Right lobe of liver (tissue), 6 donors: ENCODE results near the gene ADA. TPM values are rescaled to one million over a fixed set of nuclear protein-coding genes. Genes with fewer than 3 reads are reported as not detected.

Experiments used
- ATAC-seq, 4 donors: fragments of 200-7000 bp; cut with Tn5 transposase; one replicate each; pipeline ENCODE4 v1.9.1; 2020; ENCODE audit warnings: mild to moderate bottlenecking in 4 of 4, moderate library complexity in 4 of 4
- DNase-seq, 3 donors: peaks; one replicate each; pipeline ENCODE4 v3.0.0-alpha.2; 2020
- H3K27ac ChIP-seq, 3 donors: fragments of 200-600 bp; one replicate each; pipeline ENCODE4 v1.8.0; 2022
- H3K27me3 ChIP-seq, 2 donors: fragments of 200-600 bp; one replicate each; pipeline ENCODE4 v1.8.0; 2022
- H3K36me3 ChIP-seq, 4 donors: fragments of 200-600 bp; sonication (generic) in 1 of 4; one replicate each; pipeline versions ENCODE4 v1.5.1 to v1.8.0; 2017 to 2022; ENCODE audit warnings: control low read depth in 1 of 4
- H3K4me1 ChIP-seq, 4 donors: fragments of 200-600 bp; sonication (generic) in 1 of 4; one replicate each; pipeline versions ENCODE4 v1.5.1 to v1.8.0; 2017 to 2022; ENCODE audit warnings: control low read depth in 1 of 4
- H3K4me3 ChIP-seq, 3 donors: fragments of 200-600 bp; one replicate each; pipeline ENCODE4 v1.8.0; 2022
- H3K9me3 ChIP-seq, 4 donors: fragments of 200-600 bp; sonication (generic) in 1 of 4; one replicate each; pipeline versions ENCODE4 v1.5.1 to v1.8.0; 2017 to 2022; ENCODE audit warnings: control low read depth in 1 of 4
- CTCF ChIP-seq, 4 donors: fragments of 200-600 bp in 3 of 4; fragments of 450-650 bp in 1 of 4; IDR thresholded peaks; one replicate each; pipeline versions ENCODE4 v1.5.1 to v1.8.0; 2016 to 2022; ENCODE audit warnings: antibody characterized with exemption in 4 of 4, mild to moderate bottlenecking in 2 of 4
- POLR2A ChIP-seq: fragments of 450-650 bp; IDR thresholded peaks from one replicate; pipeline ENCODE4 v1.6.1; 2017; ENCODE audit warnings: antibody characterized with exemption, mild to moderate bottlenecking
- WGBS: methylation state at CpG from one replicate; pipeline ENCODE4 v1.1.6; 2018; ENCODE audit warnings: low coverage, low lambda C conversion rate; ENCODE audit not compliant: insufficient coverage; ENCODE audit errors: missing lambda C conversion rate; 5-methylcytosine and 5-hydroxymethylcytosine counted together
- intact Hi-C, 2 donors: fragments of 100-400 bp; cut with DNase I; formaldehyde crosslinking; loops; one replicate each; pipeline versions ENCODE4 v1.11.2 to v1.14.1; 2022
- total RNA-seq, 6 experiments: library from RNA; depleted of rRNA in 2 of 6; stranded (reverse); fragments of >200 nt in 2 of 6; fragmentation: NEBNext Ultra II Directional in 3 of 6; extraction: Animal tissue kit (Norgen Biotek cat#: 25700) in 3 of 6; gene quantifications; one replicate each; pipeline versions ENCODE4 v1.1.0 to v1.2.4, GENCODE V29; 2016 to 2023
- donor health status: DM: no; HTN: yes; CAD: no.
- donor health status: DM: no; HTN: no; CAD: no.
- donor health status: DM: no; HTN: no; CAD: no.
- donor health status: DM: no; HTN: yes; CAD: no.
- donor health status: DM: no; HTN: yes; CAD: no.

ADA gene
- total RNA-seq, 6 experiments from 2014 or later: 2.2 to 8.6 (median 3.7) TPM

DNA sequence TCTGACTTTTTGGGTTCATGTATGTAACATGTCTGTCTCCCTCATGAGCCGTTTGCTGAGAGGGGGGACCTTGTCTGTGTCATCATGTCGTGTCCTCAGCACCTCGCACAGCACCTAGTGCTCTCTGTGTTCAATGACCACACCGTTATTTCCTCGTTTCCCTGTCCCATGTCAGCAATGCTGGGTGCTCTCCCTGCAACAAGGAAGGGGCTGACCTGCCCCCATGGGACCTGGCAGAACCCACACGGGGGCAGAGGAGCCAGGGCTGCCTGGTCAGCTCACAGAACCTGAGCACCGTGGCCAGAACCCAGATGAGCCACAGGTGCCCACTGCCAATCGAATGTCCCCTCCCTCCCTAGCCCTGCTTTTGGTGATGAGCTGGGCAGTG lies 7.3 kb downstream of the ADA start:
- intact Hi-C loops: no loop called here
- Histone ChIP-seq H3K9me3 (no peaks in the 10 kb centered on the region), H3K27ac (peak overlapping the region in 2 of 3 donors; percentile 47 to 49), H3K27me3 (no peaks in the 10 kb centered on the region), H3K4me3 (no peak overlapping the region), H3K36me3 (no peaks in the 10 kb centered on the region), H3K4me1 (peaks cover 0 to 15% (median 4%) of the 10 kb centered on the region in 4 donors)
- no peak for ATAC-seq
- 63% methylated on average over 8 of the region's 8 CpGs for WGBS
- DNase-seq: no peak
- TF ChIP-seq CTCF (IDR thresholded peaks at IDR 0.05): no peak
- no peak for TF ChIP-seq POLR2A

GRCh38 chr20:44643596-44644229 lies 7.8 kb downstream of the ADA start:
- DNase-seq: peak in 2 of 3 donors; percentile 61 to 66
- Histone ChIP-seq H3K27me3 (no peaks in the 10 kb centered on the region), H3K27ac (peak overlapping the region in 2 of 3 donors; percentile 47 to 49), H3K9me3 (no peaks in the 10 kb centered on the region), H3K36me3 (no peaks in the 10 kb centered on the region), H3K4me3 (no peak overlapping the region), H3K4me1 (peaks cover 0 to 15% (median 4%) of the 10 kb centered on the region in 4 donors)
- TF ChIP-seq CTCF (IDR thresholded peaks at IDR 0.05) (no peak), POLR2A (no peak)
- WGBS: 53% methylated on average over 7 of the region's 16 CpGs
- peak; percentile 49 to 69 (median 66) for ATAC-seq
- intact Hi-C loops: no loop called here

GRCh38 chr20:44643154-44643519 lies 8.4 kb downstream of the ADA start:
- Histone ChIP-seq H3K27me3 (no peaks in the 10 kb centered on the region), H3K4me3 (no peak overlapping the region), H3K36me3 (no peaks in the 10 kb centered on the region), H3K9me3 (no peaks in the 10 kb centered on the region), H3K27ac (peak overlapping the region; percentile 35 to 49 (median 47)), H3K4me1 (peaks cover 0 to 15% (median 4%) of the 10 kb centered on the region in 4 donors)
- no CpG with 5 or more reads among the region's 1 CpG for WGBS
- no peak for DNase-seq
- TF ChIP-seq POLR2A (no peak), CTCF (IDR thresholded peaks at IDR 0.05) (peak in 1 of 4 donors; percentile 0)
- intact Hi-C loops: no loop called here
- ATAC-seq: no peak

DNA sequence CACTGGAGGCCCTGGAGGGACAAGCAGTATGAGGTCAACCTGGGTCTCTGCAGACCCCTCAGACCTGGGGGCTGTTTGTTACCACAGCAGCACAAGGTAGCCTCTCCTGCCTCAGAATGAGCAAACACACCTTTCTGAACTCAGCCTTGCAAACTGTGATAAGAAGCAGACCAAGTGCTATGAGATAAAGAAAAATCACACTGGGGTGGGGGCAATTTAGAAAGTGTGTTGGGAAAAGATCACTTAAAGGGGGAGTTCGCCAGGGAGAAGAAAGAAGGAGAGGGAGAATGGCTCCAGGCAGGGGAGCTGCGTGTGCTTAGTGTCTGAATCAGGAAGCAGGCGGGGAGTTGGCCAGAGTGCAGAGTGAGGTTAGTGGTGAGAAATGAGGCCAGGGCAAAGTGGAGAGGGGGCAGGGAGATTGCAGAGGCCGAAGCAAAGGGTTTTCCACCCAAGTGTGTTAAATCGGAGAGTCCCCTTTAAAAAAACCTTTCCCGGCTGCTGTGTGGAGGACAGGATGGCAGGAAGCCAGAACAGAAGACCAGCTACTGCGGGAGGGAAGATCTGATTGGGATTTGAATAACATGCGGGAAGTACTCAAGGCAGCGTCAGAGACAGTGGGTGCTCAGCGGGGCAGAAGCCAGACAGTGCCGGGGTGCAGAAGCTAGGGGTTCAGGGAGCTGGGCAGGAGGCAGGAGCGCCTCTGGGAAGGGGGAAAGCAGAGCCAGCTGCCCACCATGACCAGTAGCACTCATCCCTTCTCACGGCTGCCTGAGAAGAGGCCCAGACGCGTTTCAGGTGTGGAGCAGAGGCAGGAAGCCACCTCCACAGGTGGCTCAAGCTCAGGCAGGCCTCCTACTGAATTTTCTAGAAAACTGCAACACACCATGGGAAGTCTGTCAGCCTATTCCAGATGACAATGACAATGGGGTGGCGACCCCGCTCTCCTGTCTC lies 9.0 kb downstream of the ADA start:
- TF ChIP-seq POLR2A: no peak
- TF ChIP-seq CTCF (IDR thresholded peaks at IDR 0.05): peak in 1 of 4 donors; percentile 3
- DNase-seq: peak; percentile 70 to 73 (median 72)
- Histone ChIP-seq H3K4me3 (peak overlapping the region in 1 of 3 donors; percentile 10), H3K36me3 (no peaks in the 10 kb centered on the region), H3K27ac (peak overlapping the region; percentile 35 to 49 (median 47)), H3K9me3 (no peaks in the 10 kb centered on the region), H3K27me3 (no peaks in the 10 kb centered on the region), H3K4me1 (peaks cover 0 to 15% (median 4%) of the 10 kb centered on the region in 4 donors)
- 0% methylated on average over 10 of the region's 17 CpGs for WGBS
- intact Hi-C loops: no loop called here
- peak; percentile 72 to 84 (median 78) for ATAC-seq
